Measurements from ENCODE around the gene SH3BGRL2.

SH3BGRL2 gene

DNA sequence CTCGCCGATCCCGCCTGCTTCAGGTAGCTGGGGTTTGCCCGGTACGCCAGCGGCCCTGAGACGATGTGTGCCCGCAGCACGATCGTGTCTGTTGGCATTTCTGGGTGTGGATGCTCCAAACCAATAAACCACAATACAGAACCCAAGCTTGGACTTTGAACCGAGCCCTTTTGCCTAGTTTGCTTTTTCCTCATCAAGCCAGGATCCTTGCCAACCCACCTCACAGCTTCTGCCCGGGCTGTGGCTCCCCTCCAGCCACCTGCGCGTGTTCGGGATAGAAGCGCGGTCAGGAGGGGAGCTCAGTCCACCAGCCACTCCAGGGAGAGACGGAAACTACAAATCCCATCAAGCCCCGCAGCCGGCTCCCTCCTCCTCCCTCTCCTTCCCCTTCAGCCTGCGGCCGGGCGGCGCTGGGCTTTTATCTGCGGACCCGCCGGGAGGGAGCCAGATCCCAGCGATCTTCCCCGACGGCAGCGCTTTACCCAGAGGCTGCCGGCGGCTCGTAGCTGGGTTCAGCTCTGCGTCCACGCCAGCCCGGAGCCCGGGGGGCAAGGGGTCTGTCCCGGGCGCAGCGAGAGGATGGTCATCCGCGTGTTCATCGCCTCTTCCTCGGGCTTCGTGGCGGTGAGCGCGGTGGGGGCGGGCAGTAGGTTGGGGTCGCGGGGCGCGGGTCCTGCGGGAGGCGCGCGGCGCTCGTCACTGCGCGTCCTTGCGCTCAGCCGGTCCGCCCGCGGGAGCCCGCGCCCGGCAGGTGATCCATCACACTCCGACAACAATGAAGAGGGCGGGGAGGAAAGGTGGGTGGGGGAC lies at the start of gene SH3BGRL2:
Gene SH3BGRL2, plus strand, starts transcription at position 447 of the 810 bp plus-strand sequence. Its CDS starts 133 bp downstream, at position 580.
- DNase-seq (ENCODE audit: low read depth, low spot score): no peak

DNA sequence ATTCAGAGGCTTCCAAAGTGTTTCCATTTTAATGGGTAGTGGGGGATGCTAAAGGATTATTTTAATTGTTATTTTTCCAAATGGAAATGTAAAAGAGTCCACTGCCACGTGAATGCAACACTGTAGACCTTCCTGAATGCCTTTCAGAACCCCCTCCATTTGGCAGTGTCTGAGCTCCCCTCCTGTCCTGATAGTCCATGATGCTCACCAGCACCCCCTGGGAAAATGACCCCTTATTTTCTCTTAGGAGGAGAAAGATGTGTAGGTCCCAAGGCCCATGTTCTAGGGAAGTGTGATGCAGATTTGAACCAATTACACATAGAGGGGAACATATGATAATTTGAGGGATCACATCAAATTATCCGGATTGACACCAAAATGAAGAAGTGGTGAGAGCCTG lies 46.8 kb upstream of the SH3BGRL2 start:
- no peak for DNase-seq (ENCODE audit: low read depth, low spot score)

- no peak for DNase-seq (ENCODE audit: low read depth, low spot score)
Observed at GRCh38 chr6:79586548-79586947, 44.6 kb upstream of the SH3BGRL2 start.

GRCh38 chr6:79589701-79590100 lies 41.4 kb upstream of the SH3BGRL2 start:
- no peak for DNase-seq (ENCODE audit: low read depth, low spot score)

DNA sequence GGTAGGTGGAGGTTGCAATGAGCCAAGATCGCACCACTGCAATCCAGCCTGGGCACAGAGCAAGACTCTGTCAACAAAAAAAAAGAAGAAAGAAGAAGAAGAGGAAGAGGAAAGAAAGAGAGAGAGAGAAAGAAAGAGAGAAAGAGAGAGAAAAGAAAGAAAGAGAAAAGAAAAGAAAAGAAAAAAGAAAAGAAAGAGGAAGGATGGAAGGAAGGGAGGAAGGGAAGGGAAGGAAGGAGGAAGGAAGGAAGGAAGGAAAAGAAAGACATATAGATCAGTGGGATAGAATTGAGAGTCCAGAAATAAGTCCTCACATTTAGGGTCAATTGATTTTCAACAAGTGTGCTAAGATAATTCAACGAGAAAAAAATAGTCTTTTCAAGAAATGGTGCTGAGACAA lies 34.0 kb upstream of the SH3BGRL2 start:
- DNase-seq (ENCODE audit: low read depth, low spot score): no peak

- no peak for DNase-seq (ENCODE audit: low read depth, low spot score)
Observed at GRCh38 chr6:79598012-79598411, 33.1 kb upstream of the SH3BGRL2 start.

DNA sequence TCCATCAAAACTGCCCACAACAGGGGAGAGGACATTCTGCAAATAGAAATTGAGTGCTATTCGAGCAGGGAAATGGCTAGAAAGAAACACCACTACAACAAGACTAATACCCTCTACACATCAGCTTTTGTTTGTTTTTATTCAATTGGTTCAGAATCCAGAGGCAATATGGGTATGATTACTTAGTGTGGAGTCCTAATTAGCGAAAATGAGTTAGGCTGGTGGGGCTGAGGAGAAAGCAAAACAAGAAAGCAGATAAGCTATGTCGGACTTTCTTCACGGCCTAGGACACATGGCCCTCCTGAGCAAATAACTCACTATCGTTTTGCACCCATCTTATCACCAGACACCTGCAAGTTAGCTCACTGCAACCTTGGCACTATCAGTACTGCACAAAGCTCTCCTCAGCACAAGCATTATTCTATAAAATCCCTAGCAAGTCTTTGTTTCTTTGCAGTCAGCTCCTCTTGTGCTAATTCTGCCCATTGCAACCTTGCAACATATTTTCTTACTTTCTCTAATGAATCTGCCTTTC lies 31.3 kb upstream of the SH3BGRL2 start:
- DNase-seq (ENCODE audit: low read depth, low spot score): no peak

- no peak for DNase-seq (ENCODE audit: low read depth, low spot score)
Observed at GRCh38 chr6:79600313-79600712, 30.8 kb upstream of the SH3BGRL2 start.

- DNase-seq (ENCODE audit: low read depth, low spot score): no peak
Observed at GRCh38 chr6:79600812-79601609, 30.1 kb upstream of the SH3BGRL2 start.

DNA sequence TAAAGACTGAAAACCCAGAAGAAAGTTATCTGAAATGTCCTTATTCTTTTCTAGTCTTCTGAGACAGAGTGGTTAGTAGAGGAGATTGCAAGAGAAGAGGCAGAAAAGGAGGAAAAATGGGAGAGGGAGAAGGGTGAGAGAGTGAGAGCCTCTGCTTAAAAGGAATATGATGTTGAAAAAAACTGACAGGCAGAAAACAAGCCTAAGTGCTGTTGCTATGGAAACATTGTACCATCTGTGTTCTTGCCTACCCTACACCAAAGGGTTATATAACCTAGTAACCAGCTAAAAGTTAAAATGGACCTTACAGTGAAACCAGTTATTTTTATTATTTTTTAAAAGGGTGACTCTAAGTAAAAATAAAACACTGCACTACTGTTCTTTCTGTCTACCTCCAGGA lies 28.3 kb upstream of the SH3BGRL2 start:
- no peak for DNase-seq (ENCODE audit: low read depth, low spot score)

DNA sequence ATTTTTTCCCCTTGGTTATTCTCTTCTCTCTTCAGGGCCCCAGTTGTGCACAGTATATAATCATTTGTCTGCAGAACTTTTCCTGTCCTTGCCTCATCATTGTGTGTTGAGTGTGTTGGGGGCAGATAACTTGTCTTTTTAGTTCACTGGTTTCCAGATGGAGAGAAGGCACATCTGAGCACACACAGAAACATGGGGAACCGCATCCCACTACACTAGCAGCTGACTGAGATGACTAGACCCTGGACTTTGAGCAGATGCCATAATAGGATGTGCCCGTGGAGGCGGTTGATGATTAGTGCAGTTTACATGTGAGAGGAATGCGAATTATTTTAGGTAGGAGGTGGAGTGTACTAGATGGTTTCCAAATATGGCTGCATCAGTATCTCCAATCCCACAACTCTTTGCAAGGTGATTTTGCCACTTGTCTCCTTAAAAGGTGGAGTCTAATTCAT lies 26.5 kb upstream of the SH3BGRL2 start:
- DNase-seq (ENCODE audit: low read depth, low spot score): no peak

- DNase-seq (ENCODE audit: low read depth, low spot score): no peak
Observed at GRCh38 chr6:79605061-79605460, 26.1 kb upstream of the SH3BGRL2 start.

- no peak for DNase-seq (ENCODE audit: low read depth, low spot score)
Observed at GRCh38 chr6:79605968-79606764, 25.0 kb upstream of the SH3BGRL2 start.

- no peak for DNase-seq (ENCODE audit: low read depth, low spot score)
Observed at GRCh38 chr6:79607000-79607399, 24.1 kb upstream of the SH3BGRL2 start.

DNA sequence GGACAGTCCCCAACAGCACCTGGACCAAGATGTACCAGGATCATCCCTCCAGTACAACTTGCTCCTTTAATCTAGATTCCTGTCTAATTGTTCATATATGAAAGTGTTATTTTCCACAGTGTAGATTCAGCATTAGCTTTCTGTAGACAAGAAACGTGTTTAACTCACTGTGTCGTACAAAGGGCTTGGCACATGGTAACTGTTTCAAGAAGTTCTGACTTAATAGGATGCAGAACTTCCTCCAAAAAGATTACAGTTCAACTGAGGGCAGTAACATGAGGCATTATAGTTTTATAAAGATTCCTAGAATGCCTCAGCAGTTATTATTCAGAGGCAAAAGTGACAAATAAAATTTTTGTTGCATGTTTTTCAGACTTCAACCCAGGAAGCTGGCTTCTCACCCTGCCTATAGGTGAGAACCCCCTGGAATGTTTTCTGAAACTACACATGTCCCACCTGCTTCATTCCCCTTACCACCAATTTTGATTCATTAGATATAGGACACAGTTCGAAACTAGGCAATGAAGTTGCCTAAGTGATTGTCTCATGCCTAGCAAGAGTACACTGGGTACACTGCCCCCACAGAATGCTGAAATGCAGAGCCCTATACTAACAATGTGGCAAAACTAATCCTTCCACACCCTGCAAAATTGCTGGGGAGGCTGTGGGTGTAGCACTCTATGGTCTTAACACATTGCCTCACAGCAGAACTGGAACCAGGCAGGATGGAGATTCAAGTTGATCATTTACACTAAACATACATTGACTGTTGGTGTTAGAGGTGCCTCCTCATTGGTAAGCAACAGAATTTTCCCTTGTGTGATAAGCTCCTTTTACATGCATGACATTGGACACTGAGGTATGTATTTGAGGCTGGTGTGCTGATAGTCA lies 22.6 kb upstream of the SH3BGRL2 start:
- no peak for DNase-seq (ENCODE audit: low read depth, low spot score)

DNA sequence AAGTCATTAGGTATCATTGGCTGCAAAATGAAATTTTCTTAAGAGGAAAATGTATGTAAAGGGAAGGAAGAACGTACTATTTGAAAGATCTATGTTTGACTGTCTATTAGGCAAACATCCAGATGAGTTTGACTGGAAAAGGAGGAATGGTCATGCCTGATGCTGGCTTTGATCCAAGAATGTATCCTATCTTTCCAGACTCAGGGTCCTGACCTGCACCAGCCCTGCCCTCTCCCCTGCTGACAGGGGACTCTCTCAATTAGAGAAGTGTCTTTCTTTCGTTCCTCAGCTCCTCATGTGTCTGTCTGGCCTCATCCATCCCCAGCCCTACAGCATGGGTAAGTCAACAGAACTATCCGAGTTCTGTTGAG lies 21.9 kb upstream of the SH3BGRL2 start:
- no peak for DNase-seq (ENCODE audit: low read depth, low spot score)

DNA sequence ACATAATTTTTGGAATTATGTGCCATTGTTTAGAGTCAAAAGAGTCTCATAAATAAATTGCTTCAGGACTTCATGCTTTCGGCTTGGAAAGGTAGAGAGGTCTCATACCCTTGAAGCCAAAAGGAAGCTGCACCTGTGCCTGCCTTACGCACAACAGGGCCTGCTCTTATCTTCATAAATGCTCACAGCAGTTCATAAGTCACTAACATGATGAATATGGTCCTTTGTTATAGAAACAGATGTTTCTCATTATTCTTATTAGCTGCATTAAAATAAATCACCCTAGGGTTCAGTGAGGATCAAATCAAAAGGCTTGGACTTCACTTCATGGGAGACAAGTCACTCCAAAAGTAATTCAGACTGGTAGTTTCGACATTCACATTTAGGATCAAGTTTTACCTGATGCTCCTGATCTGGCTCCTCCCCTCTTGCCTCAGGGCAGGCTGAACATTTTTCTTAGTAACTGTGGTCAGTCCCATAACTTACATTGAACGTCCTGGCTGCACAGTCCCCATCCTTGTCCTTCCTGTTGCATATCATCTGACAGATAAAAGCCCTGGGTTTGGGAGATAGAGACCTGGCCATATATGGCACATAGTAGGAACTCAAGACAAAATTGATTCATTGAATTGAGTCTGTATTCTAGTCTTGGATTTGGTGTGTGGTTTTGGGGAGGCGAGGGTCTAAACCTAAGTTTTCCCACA lies 20.7 kb upstream of the SH3BGRL2 start:
- DNase-seq (ENCODE audit: low read depth, low spot score): no peak

GRCh38 chr6:79612457-79612856 lies 18.7 kb upstream of the SH3BGRL2 start:
- no peak for DNase-seq (ENCODE audit: low read depth, low spot score)

GRCh38 chr6:79612918-79613317 lies 18.2 kb upstream of the SH3BGRL2 start:
- no peak for DNase-seq (ENCODE audit: low read depth, low spot score)

DNA sequence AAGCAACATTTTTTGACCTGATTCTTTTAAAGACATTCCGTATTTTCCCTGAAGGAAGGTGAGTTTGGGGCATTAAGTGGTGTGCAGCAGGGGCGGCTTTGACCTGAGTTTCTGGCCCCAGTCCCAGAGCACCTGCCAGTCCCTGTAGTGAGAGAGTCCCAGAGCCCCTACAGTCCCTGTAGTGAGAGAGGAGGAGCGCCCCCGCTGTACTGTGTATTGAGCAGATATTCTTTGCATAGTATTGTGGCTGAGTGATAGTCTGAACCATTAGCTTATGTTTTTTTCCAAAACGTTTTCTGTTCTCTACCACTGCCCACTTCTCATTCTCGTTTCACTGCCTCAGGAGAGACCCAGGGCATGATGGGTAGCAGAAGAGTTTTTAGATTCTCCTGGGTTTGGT lies 17.2 kb upstream of the SH3BGRL2 start:
- DNase-seq (ENCODE audit: low read depth, low spot score): no peak
